Measurements from ENCODE around the gene ZNF346. TPM values are rescaled to one million over a fixed set of nuclear protein-coding genes. Genes with fewer than 3 reads are reported as not detected.
A peak's percentile ranks its signal among the peaks of the same experiment; 100 is the strongest.

The ZNF346 gene
- total RNA-seq, 1 experiment from 2014 or later: 32.5 TPM

GRCh38 chr5:177024559-177024958, 2.1 kb downstream of the ZNF346 start:
- ChIA-PET CTCF (interaction anchor here (1.7 kb wide), 1 partner anchor 364 kb away, joined by 5 read pairs; no protein-coding TSS in a partner anchor), POLR2A (interaction anchor here (1.5 to 7.1 kb wide), 2 partner anchors 17 kb away, joined by 3 to 136 read pairs; partner anchors contain the start of gene UIMC1)
- intact Hi-C loops (cut with micrococcal nuclease): no loop called here
- H3K4me3 Mint-ChIP-seq (ENCODE audit: unreplicated experiment): peak overlapping the region; percentile 11
- no peaks in the 10 kb centered on the region for H3K9me3 Mint-ChIP-seq (ENCODE audit: unreplicated experiment)
- H3K4me1 Mint-ChIP-seq (ENCODE audit: insufficient read depth, unreplicated experiment): peaks cover 29% of the 10 kb centered on the region
- peak overlapping the region; percentile 12 for H3K27ac Mint-ChIP-seq (ENCODE audit: low read depth, unreplicated experiment)
- no peak for TF ChIP-seq CTCF (IDR thresholded peaks at IDR 0.05; ENCODE audit: unreplicated experiment)
- H3K36me3 Mint-ChIP-seq (ENCODE audit: insufficient read depth, unreplicated experiment): peaks cover 43% of the 10 kb centered on the region
- BruUV-seq (replicated peaks): no TSS peak
- no peak for DNase-seq (ENCODE audit: unreplicated experiment)
- H3K27me3 Mint-ChIP-seq (ENCODE audit: insufficient read depth, unreplicated experiment): no peaks in the 10 kb centered on the region

GRCh38 chr5:177025101-177025601, 2.7 kb downstream of the ZNF346 start:
- H3K27ac Mint-ChIP-seq (ENCODE audit: low read depth, unreplicated experiment): peak overlapping the region; percentile 12
- peak overlapping the region; percentile 11 for H3K4me3 Mint-ChIP-seq (ENCODE audit: unreplicated experiment)
- POLR2A ChIA-PET: interaction anchor here (1.5 to 7.1 kb wide), 2 partner anchors 16 to 17 kb away, joined by 3 to 136 read pairs; partner anchors contain the start of gene UIMC1
- no TSS peak for BruUV-seq (replicated peaks)
- no peaks in the 10 kb centered on the region for H3K9me3 Mint-ChIP-seq (ENCODE audit: unreplicated experiment)
- CTCF ChIA-PET: interaction anchor here (1.7 kb wide), 1 partner anchor 364 kb away, joined by 5 read pairs; no protein-coding TSS in a partner anchor
- intact Hi-C loops (cut with micrococcal nuclease): no loop called here
- peaks cover 29% of the 10 kb centered on the region for H3K4me1 Mint-ChIP-seq (ENCODE audit: insufficient read depth, unreplicated experiment)
- DNase-seq (ENCODE audit: unreplicated experiment): peak; percentile 56
- H3K27me3 Mint-ChIP-seq (ENCODE audit: insufficient read depth, unreplicated experiment): no peaks in the 10 kb centered on the region
- peaks cover 40% of the 10 kb centered on the region for H3K36me3 Mint-ChIP-seq (ENCODE audit: insufficient read depth, unreplicated experiment)
- no peak for TF ChIP-seq CTCF (IDR thresholded peaks at IDR 0.05; ENCODE audit: unreplicated experiment)

- ChIA-PET POLR2A (interaction anchor here (0.9 to 1.4 kb wide), 3 partner anchors 8 to 579 kb away, joined by 3 to 5 read pairs (median 3); partner anchors contain the start of gene FAF2), CTCF (interaction anchor here (0.6 to 1.8 kb wide), 4 partner anchors 50 to 367 kb away, joined by 3 to 6 read pairs (median 3); partner anchors contain the start of gene FGFR4)
- no peak overlapping the region for H3K27ac Mint-ChIP-seq (ENCODE audit: low read depth, unreplicated experiment)
- DNase-seq (ENCODE audit: unreplicated experiment): no peak
- peaks cover 9% of the 10 kb centered on the region for H3K9me3 Mint-ChIP-seq (ENCODE audit: unreplicated experiment)
- H3K36me3 Mint-ChIP-seq (ENCODE audit: insufficient read depth, unreplicated experiment): peaks cover 36% of the 10 kb centered on the region
- H3K4me3 Mint-ChIP-seq (ENCODE audit: unreplicated experiment): no peak overlapping the region
- H3K27me3 Mint-ChIP-seq (ENCODE audit: insufficient read depth, unreplicated experiment): no peaks in the 10 kb centered on the region
- BruUV-seq (replicated peaks): no TSS peak
- intact Hi-C loops (cut with micrococcal nuclease): no loop called here
- TF ChIP-seq CTCF (IDR thresholded peaks at IDR 0.05; ENCODE audit: unreplicated experiment): no peak
- H3K4me1 Mint-ChIP-seq (ENCODE audit: insufficient read depth, unreplicated experiment): peaks cover 22% of the 10 kb centered on the region
These were observed 5.2 kb downstream of the ZNF346 start for GRCh38 chr5:177027665-177028064.

GRCh38 chr5:177029498-177029897, 7.0 kb downstream of the ZNF346 start:
- peaks cover 38% of the 10 kb centered on the region for H3K36me3 Mint-ChIP-seq (ENCODE audit: insufficient read depth, unreplicated experiment)
- CTCF ChIA-PET: interaction anchor here (0.7 to 0.9 kb wide), 2 partner anchors 32 to 46 kb away, joined by 3 read pairs; no protein-coding TSS in a partner anchor
- no peak overlapping the region for H3K4me3 Mint-ChIP-seq (ENCODE audit: unreplicated experiment)

More at GRCh38 chr5:177029498-177029897, 7.0 kb downstream of the ZNF346 start:
- no TSS peak for BruUV-seq (replicated peaks)
- H3K9me3 Mint-ChIP-seq (ENCODE audit: unreplicated experiment): peaks cover 9% of the 10 kb centered on the region
- DNase-seq (ENCODE audit: unreplicated experiment): no peak
- no peak for TF ChIP-seq CTCF (IDR thresholded peaks at IDR 0.05; ENCODE audit: unreplicated experiment)
- peaks cover 19% of the 10 kb centered on the region for H3K4me1 Mint-ChIP-seq (ENCODE audit: insufficient read depth, unreplicated experiment)
- POLR2A ChIA-PET: interaction anchor here (3.1 kb wide), 1 partner anchor 9 kb away, joined by 8 read pairs; no protein-coding TSS in a partner anchor
- intact Hi-C loops (cut with micrococcal nuclease): no loop called here
- no peaks in the 10 kb centered on the region for H3K27me3 Mint-ChIP-seq (ENCODE audit: insufficient read depth, unreplicated experiment)
- no peak overlapping the region for H3K27ac Mint-ChIP-seq (ENCODE audit: low read depth, unreplicated experiment)
